K562 (cell line): Measurements from ENCODE around the gene CISD3. TPM values are rescaled to one million over a fixed set of nuclear protein-coding genes. Genes with fewer than 3 reads are reported as not detected.

ENCODE experiments used
- CXXC5 ChIP-seq: fragments of 250-450 bp; sonication (Bioruptor Pico); IDR thresholded peaks from 2 replicates; pipeline ENCODE4 v1.8.0; 2022; ENCODE audit warnings: inconsistent platforms, mild to moderate bottlenecking, moderate library complexity
- ESRRA ChIP-seq: fragments of 450-650 bp; IDR thresholded peaks from 2 replicates; pipeline ENCODE4 v1.6.1; 2014; ENCODE audit warnings: low read depth, mild to moderate bottlenecking, moderate library complexity, borderline replicate concordance
- ETS2 ChIP-seq: IDR thresholded peaks from 2 replicates; pipeline ENCODE4 v1.6.1; 2016; ENCODE audit warnings: borderline replicate concordance, missing genetic modification characterization, mild to moderate bottlenecking, moderate library complexity, missing compliant biosample characterization; ENCODE audit not compliant: poor library complexity, severe bottlenecking
- ID3 ChIP-seq, 2 experiments: fragments of 250-450 bp in 1 of 2; fragments of 450-650 bp in 1 of 2; sonication (Bioruptor Pico) in 1 of 2; IDR thresholded peaks; 2 replicates each; pipeline versions ENCODE4 v1.6.1 to v1.8.0; 2016 to 2021; ENCODE audit warnings: mild to moderate bottlenecking in 2 of 2, moderate library complexity in 2 of 2, missing compliant biosample characterization in 1 of 2, missing genetic modification characterization in 1 of 2
- ILK ChIP-seq: fragments of 450-650 bp; IDR thresholded peaks from 2 replicates; pipeline ENCODE4 v1.6.1; 2016; ENCODE audit warnings: missing genetic modification characterization, low read depth, mild to moderate bottlenecking, missing compliant biosample characterization, moderate library complexity, borderline replicate concordance
- MBD2 ChIP-seq: sonication (generic); IDR thresholded peaks from 2 replicates; pipeline ENCODE4 v1.6.1; 2016; ENCODE audit warnings: low read depth, borderline replicate concordance
- MECOM ChIP-seq: fragments of 250-450 bp; sonication (Bioruptor Pico); IDR thresholded peaks from 2 replicates; pipeline ENCODE4 v1.8.0; 2022; ENCODE audit warnings: inconsistent platforms
- NFRKB ChIP-seq: fragments of 450-650 bp; IDR thresholded peaks from 2 replicates; pipeline ENCODE4 v1.6.1; 2016; ENCODE audit warnings: low read depth
- NRF1 ChIP-seq, 2 experiments: fragments of 450-650 bp; IDR thresholded peaks in 1 of 2; conservative IDR thresholded peaks in 1 of 2; 2 replicates each; pipeline ENCODE4 v1.6.1; 2014; ENCODE audit warnings: mild to moderate bottlenecking in 2 of 2
- PML ChIP-seq: IDR thresholded peaks from 2 replicates; pipeline ENCODE4 v1.6.1; 2012; ENCODE audit warnings: low read length, inconsistent platforms
- ZBTB11 ChIP-seq, 3 experiments: fragments of 200-800 bp in 1 of 3; fragments of 250-450 bp in 1 of 3; fragments of 450-650 bp in 1 of 3; sonication (Bioruptor Pico) in 1 of 3; sonication (Bioruptor generic) in 1 of 3; formaldehyde crosslinking in 1 of 3; IDR thresholded peaks; 2 replicates each; pipeline versions ENCODE4 v1.6.1 to v1.8.0; 2016 to 2022; ENCODE audit warnings: mild to moderate bottlenecking in 2 of 3, missing genetic modification characterization in 2 of 3, missing compliant biosample characterization in 1 of 3, moderate library complexity in 1 of 3
- ZEB2 ChIP-seq: fragments of 450-650 bp; IDR thresholded peaks from 2 replicates; pipeline ENCODE4 v1.6.1; 2016
- ZMIZ1 ChIP-seq, 2 experiments: fragments of 150-350 bp in 1 of 2; IDR thresholded peaks; 2 replicates each; pipeline ENCODE4 v1.6.1; 2012 to 2016; ENCODE audit warnings: low read depth in 2 of 2, low read length in 2 of 2, mild to moderate bottlenecking in 1 of 2, moderate library complexity in 1 of 2
- ZNF124 ChIP-seq: sonication (generic); formaldehyde crosslinking; IDR thresholded peaks from 2 replicates; pipeline ENCODE4 v1.8.1; 2022; ENCODE audit warnings: missing genetic modification reagents
- ZNF217 ChIP-seq: sonication (generic); formaldehyde crosslinking; IDR thresholded peaks from 2 replicates; pipeline ENCODE4 v1.8.0; 2022; ENCODE audit warnings: mild to moderate bottlenecking, missing genetic modification reagents
- ZNF280A ChIP-seq: fragments of 450-650 bp; IDR thresholded peaks from 2 replicates; pipeline ENCODE4 v1.6.1; 2018; ENCODE audit warnings: mild to moderate bottlenecking, low read depth; ENCODE audit not compliant: partially characterized antibody
- polyA plus RNA-seq, 8 experiments: library from polyadenylated mRNA; depleted of rRNA in 4 of 8; stranded (reverse) in 5 of 8; unstranded in 3 of 8; fragments of >200 nt; fragmentation: Nextera tagmentation in 2 of 8; fragmentation: Illumina TruSeq in 1 of 8; extraction: Ambion mirVana in 2 of 8; extraction: Trizol in 1 of 8; gene quantifications; 2 replicates each; pipeline versions ENCODE4 v1.2.1 to v1.2.3, GENCODE V29; 2011 to 2014; ENCODE audit warnings: inconsistent platforms in 1 of 8, missing spikeins in 1 of 8
- total RNA-seq, 7 experiments: library from RNA; depleted of rRNA in 6 of 7; stranded (reverse); fragments of >200 nt in 6 of 7; fragmentation: Illumina TruSeq in 2 of 7; extraction: Trizol in 2 of 7; gene quantifications; 2 replicates each; pipeline versions ENCODE4 v1.2.1 to v1.2.3, GENCODE V29; 2011 to 2021; ENCODE audit warnings: low replicate concordance in 1 of 7

Gene CISD3
- total and polyA plus RNA-seq, 9 of the 15 experiments (the other 6 are each of a cell fraction or from before 2014, with no cell fraction given): 5.0 to 60.7 (median 15.7) TPM

GRCh38 chr17:38704606-38705522 is 25.3 kb upstream of the CISD3 start, which contains the start of gene MLLT6 (continued):
- TF ChIP-seq ILK (tag) (no peak), ZMIZ1 (IDR thresholded peaks at IDR 0.05; ENCODE audit: low read depth in 2 of 2, low read length in 2 of 2) (0 out of 4 replicates have a peak, but pooled peaks of 1 of the 2 experiments have one; percentile 42), ETS2 (tag) (no peak), NFRKB (peak; percentile 45), PML (no peak), MECOM (CRISPR knock-in tag) (no peak), ID3 (CRISPR knock-in tag; IDR thresholded peaks at IDR 0.05) (no peak), ID3 (tag; IDR thresholded peaks at IDR 0.05) (no peak), ESRRA (no peak), ZNF124 (CRISPR knock-in tag) (no peak), ZNF280A (no peak), NRF1 (conservative IDR thresholded peaks at IDR 0.05 in 1 of 2, IDR thresholded peaks at IDR 0.05 in 1 of 2) (no peak), ZEB2 (no peak), ZBTB11 (CRISPR knock-in tag; IDR thresholded peaks at IDR 0.05) (peak in 1 of 3 experiments; percentile 52; a peak in 2 of 6 replicates), CXXC5 (CRISPR knock-in tag) (peak; percentile 65), MBD2 (no peak), ZNF217 (CRISPR knock-in tag) (no peak)
